GM18951 (cell line): ENCODE results near the gene BACH1.

Source experiments
- POLR2A ChIP-seq: IDR thresholded peaks from 4 replicates; pipeline ENCODE4 v1.6.1; 2011; ENCODE audit warnings: mild to moderate bottlenecking; ENCODE audit not compliant: insufficient read length, insufficient read depth; ENCODE audit errors: extremely low read depth
- in situ Hi-C: fragments of 300-500 bp; cut with MboI; formaldehyde crosslinking; loops from one replicate; pipeline ENCODE4 v1.12.0; 2022; ENCODE audit warnings: low sequenced_read_pairs, mixed read lengths, inconsistent platforms; ENCODE audit not compliant: unreplicated experiment

Gene BACH1

GRCh38 chr21:29379517-29380054 is 80.9 kb downstream of the BACH1 start:
- in situ Hi-C loops = loop anchor here (10.0 kb wide), 1 partner anchor 215 kb away; no protein-coding TSS in a partner anchor
- no peak for TF ChIP-seq POLR2A

GRCh38 chr21:29382030-29382654 is 83.4 kb downstream of the BACH1 start:
- in situ Hi-C loops = no loop called here
- no peak for TF ChIP-seq POLR2A

- no peak for TF ChIP-seq POLR2A
- in situ Hi-C loops = no loop called here
Observed at GRCh38 chr21:29384683-29385359, 86.1 kb downstream of the BACH1 start.

GRCh38 chr21:29385934-29386520 is 87.3 kb downstream of the BACH1 start:
- in situ Hi-C loops = no loop called here
- no peak for TF ChIP-seq POLR2A

GRCh38 chr21:29386803-29387202 is 88.1 kb downstream of the BACH1 start:
- in situ Hi-C loops = no loop called here

GRCh38 chr21:29387598-29387997 is 88.9 kb downstream of the BACH1 start:
- no peak for TF ChIP-seq POLR2A
- in situ Hi-C loops = no loop called here

More at GRCh38 chr21:29386803-29387202, 88.1 kb downstream of the BACH1 start:
- TF ChIP-seq POLR2A = no peak

GRCh38 chr21:29389136-29389535 is 90.4 kb downstream of the BACH1 start:
- TF ChIP-seq POLR2A = no peak
- in situ Hi-C loops = no loop called here

GRCh38 chr21:29390778-29391177 is 92.1 kb downstream of the BACH1 start:
- no peak for TF ChIP-seq POLR2A
- in situ Hi-C loops = no loop called here

- TF ChIP-seq POLR2A = no peak
- in situ Hi-C loops = no loop called here
Observed at GRCh38 chr21:29394051-29394450, 95.3 kb downstream of the BACH1 start.
